ENCODE results near the gene ADPGK.

GRCh38 chr15:72770673-72771328 is 12.8 kb downstream of the ADPGK start:
- TF ChIP-seq CTCF (IDR thresholded peaks at IDR 0.05; ENCODE audit: poor library complexity, severe bottlenecking) = no peak
- no peak for TF ChIP-seq EZH2 (IDR thresholded peaks at IDR 0.05; ENCODE audit: borderline replicate concordance, insufficient read depth, low read length, poor library complexity, severe bottlenecking)
- no peak for TF ChIP-seq POLR2AphosphoS5 (IDR thresholded peaks at IDR 0.05)
